ENCODE results near the gene MYCBP2. TPM values are rescaled to one million over a fixed set of nuclear protein-coding genes. Genes with fewer than 3 reads are reported as not detected.
A peak's percentile ranks its signal among the peaks of the same experiment; 100 is the strongest.
"Not testable (repeated sequence)": the region's sequence is repeated elsewhere in the genome, so short reads cannot be mapped to it uniquely, and the experiment has no call there.

The MYCBP2 gene
- total RNA-seq, 1 donor from 2014 or later, result 198 TPM

- no peak for FAIRE-seq
Observed at GRCh38 chr13:77040835-77041234, 286.1 kb downstream of the MYCBP2 start.

DNA sequence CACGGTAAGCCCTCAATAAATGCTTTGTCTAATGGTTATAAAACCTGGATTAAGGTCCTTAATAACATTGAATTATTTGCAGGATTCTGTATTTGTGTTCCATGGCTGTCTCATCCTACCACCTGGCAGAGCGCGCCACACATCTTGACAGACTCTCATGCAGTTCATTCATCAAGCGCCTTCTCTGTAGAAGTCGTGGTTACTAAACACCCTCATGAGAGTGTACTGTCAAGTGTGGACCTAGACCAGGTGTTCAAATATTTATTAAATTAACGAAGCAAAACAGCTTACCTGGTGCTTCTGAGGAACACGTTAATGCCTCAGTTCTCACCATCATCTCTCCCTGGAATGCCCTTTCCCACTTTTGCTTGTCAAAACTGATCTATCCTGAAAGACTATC, 286.8 kb downstream of the MYCBP2 start:
- DNase-seq (ENCODE audit: low spot score in 2 of 2), result no peak
- FAIRE-seq, result no peak

More at GRCh38 chr13:77040835-77041234, 286.1 kb downstream of the MYCBP2 start:
- DNase-seq (ENCODE audit: low spot score in 2 of 2), result no peak

DNA sequence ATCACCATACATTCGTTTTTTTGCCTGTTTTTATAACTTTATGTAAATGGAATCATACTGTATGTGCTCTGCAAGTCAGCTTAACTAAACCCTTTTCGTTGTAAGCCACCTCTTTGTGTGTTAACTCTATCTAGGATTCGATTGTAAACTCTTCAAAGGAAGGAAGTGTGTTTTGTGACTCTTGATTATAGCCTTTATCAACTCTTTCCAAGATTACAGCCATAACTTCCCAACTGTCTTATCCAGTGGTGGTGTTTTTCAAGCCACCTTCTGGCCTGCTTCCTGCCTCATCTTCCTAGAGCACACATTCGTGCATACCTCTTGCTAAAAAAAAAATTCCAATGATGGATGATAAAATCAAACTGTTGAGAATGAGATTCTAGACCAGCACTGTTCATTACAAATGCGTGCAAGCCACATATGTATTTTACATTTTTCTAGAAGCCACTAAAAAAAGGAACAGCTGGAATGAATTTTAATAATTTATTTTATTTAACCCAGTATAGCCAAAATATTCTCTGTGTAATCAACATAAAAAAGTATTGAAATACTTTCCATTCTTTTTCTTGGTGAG, 287.9 kb downstream of the MYCBP2 start:
- FAIRE-seq (no peak), DNase-seq (ENCODE audit: low spot score in 2 of 2) (no peak)

DNA sequence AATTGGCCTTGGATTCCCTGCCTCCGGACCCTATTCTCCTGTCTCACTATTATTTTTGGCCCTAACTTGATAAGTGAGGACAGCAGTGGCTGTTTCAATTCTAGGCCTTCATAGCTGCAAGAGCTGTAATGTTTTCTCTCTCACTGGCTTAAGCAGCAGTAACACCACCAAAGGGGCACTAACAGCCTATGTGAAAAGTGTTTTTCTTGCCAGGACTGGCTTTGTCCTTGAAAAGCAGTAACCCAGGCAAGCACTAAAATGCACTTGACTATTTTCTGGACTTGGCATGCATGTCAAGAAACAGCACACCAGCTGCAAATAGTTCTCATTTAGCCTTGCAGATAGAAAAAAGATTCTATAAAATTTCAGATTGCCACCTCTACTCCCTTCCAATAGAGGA, 290.6 kb downstream of the MYCBP2 start:
- DNase-seq (ENCODE audit: low spot score in 2 of 2) (no peak), FAIRE-seq (no peak)

GRCh38 chr13:77034881-77035280, 292.0 kb downstream of the MYCBP2 start:
- DNase-seq (ENCODE audit: low spot score in 2 of 2) (no peak), FAIRE-seq (no peak)

DNA sequence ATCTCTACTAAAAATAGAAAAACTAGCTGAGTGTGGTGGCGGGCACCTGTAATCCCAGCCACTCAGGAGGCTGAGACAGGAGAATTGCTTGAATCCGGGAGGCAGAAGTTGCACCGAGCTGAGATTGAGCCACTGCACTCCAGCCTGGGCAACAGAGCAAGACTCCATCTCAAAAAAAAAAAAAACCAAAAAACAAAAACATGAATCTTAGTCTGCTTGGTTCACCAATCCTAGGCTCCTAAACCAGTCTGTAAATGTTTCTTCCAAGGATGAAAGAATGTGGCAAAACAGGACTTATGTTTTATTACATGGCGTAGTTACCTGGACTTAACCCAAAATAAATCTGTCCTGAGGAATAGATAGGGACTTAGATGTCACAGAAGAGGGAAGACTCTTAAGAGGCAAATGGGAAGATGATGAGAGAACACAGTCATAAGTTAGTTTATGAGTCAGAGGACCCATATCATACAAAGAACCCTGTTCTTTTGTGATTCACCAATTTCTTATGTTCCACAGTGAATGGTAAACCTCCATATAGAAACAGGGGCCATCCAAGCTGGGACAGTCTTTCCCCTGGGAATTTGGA, 293.1 kb downstream of the MYCBP2 start:
- DNase-seq (ENCODE audit: low spot score in 2 of 2) (no peak), FAIRE-seq (no peak)

DNA sequence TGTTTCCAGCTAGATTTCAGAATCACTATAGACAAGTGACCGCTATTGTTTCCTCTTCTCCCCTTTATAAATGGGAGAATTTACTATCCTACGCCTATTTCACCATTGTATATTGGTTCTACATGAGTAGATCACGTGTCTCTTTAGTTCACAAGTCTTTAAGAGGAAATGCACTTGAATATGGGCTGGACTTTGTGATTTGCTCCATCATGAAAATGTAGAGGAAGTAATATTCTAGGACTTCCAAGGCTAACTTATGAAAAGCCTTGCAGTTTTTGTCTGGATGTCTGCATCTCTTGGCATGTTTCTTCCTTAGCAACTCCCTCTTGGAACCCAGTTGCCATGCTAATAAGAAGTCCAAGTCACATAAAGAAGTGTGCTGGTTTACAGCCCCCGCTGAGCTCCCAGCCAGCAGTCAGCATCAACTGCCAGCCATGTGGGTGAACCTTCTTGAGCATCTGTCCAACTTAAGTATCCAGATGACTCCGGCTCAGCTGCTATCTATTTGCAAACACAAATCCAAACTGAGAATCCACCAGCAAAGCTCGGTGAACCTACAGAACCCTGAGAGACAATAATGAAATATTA, 295.1 kb downstream of the MYCBP2 start:
- FAIRE-seq (no peak), DNase-seq (ENCODE audit: low spot score in 2 of 2) (no peak)

DNA sequence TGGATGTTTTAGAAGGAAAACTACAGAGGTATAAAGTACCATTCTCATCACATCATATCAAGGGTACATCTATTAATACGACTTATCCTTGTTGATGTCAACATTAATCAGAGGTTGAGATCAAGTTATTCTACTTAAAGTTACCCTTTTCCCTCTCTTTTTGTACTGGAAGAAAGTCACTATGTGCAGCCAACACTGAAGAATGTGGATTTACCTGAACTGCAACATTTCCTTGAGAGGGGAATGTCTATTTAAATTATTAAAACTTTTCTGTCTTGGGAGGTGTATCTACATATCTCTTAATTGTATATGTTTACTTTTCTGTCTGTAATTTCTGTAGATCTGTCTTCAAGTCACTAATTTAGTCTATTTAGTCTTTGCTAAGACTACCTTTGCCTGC, 297.5 kb downstream of the MYCBP2 start:
- no peak for FAIRE-seq
- DNase-seq (ENCODE audit: low spot score in 2 of 2), result no peak

DNA sequence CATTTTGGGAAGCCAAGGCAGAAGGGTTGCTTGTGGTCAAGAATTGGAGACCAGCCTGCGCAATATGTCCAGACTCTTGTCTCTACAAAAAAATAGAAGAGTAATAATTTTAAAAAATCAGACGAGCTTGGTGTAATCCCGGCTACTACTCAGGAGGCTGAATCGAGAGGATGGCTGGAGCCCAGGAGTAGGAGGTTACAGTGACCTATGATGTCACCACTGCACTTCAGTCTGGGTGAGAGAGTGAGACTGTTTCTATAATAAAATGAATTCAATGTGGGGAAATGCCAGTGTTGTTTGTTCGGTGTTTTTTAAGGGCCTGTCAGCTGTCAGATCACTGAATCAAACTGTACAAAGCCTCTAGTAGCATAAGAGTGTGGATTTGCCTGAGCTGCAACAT, 298.7 kb downstream of the MYCBP2 start:
- FAIRE-seq (no peak), DNase-seq (ENCODE audit: low spot score in 2 of 2) (peak in 1 of 2 donors; percentile 7)

GRCh38 chr13:77026861-77027621, 299.9 kb downstream of the MYCBP2 start, which contains the start of gene FBXL3:
Gene FBXL3, minus strand, starts transcription at chr13:77027159. Its CDS starts 5,299 bp downstream, at chr13:77021860.
- FAIRE-seq (no peak), DNase-seq (ENCODE audit: low spot score in 2 of 2) (peak; percentile 87 to 88)

DNA sequence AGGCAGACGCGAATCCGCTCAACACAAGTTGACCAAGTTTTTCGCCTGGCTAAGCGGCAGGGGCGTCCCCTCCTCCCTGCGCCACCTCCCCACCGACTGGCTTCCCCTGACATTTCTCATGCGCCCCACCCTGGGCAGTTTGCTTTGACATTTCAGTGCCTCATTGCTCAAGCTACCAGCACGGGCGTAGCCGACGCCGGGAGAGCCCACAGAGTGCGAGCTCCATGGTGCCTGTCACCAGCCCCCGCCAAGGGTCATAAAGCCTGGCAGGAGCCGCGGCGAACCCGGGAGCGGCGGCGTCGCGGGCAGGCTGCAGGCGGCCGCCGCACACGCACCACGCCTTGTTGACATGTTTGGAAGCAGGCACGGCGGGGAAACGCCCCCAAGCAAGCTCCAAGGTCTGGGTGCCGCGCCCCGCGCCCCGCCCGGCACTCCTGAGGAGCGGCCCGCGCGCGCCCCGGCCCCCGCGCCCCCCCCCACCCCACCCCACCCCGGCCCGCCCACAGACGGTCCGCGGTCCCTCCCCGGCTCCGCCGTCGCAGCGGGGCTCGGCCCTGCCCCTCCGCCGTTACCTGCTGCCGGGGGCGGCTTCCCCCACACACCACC, 300.5 kb downstream of the MYCBP2 start:
- FAIRE-seq (no peak), DNase-seq (ENCODE audit: low spot score in 2 of 2) (peak; percentile 45 to 74)

GRCh38 chr13:77022341-77022740, 304.6 kb downstream of the MYCBP2 start:
- no peak for FAIRE-seq

GRCh38 chr13:77019756-77020155, 307.1 kb downstream of the MYCBP2 start:
- FAIRE-seq (no peak), DNase-seq (ENCODE audit: low spot score in 2 of 2) (no peak)

More at GRCh38 chr13:77022341-77022740, 304.6 kb downstream of the MYCBP2 start:
- no peak for DNase-seq (ENCODE audit: low spot score in 2 of 2)

GRCh38 chr13:77016888-77017623, 309.8 kb downstream of the MYCBP2 start:
- FAIRE-seq (no peak), DNase-seq (ENCODE audit: low spot score in 2 of 2) (no peak)

DNA sequence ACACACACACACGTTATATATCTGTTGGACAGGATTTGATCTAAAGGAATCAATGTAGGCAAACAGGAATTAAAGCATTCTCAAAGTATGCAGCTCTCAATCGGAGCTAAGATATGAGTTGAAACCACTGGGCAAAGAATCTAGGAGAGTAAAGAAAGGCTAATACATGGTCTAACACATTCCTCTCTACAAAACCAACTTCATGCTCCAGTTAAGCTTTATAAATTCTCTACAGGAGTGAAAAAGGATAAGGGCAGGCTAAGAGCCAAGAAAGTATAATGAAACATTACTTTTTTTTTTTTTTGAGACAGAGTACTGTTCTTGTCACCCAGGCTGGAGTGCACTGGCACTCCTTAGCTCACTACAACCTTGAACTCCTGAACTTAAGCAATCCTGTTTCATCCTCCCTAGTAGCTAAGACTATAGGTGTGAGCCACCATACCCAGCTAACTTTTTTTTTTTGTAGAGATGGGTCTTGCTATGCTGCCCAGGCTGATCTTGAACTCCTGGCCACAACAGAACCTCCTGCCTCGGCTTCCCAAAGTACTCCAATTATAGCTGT, 310.6 kb downstream of the MYCBP2 start:
- DNase-seq (ENCODE audit: low spot score in 2 of 2), result no peak
- no peak for FAIRE-seq

DNA sequence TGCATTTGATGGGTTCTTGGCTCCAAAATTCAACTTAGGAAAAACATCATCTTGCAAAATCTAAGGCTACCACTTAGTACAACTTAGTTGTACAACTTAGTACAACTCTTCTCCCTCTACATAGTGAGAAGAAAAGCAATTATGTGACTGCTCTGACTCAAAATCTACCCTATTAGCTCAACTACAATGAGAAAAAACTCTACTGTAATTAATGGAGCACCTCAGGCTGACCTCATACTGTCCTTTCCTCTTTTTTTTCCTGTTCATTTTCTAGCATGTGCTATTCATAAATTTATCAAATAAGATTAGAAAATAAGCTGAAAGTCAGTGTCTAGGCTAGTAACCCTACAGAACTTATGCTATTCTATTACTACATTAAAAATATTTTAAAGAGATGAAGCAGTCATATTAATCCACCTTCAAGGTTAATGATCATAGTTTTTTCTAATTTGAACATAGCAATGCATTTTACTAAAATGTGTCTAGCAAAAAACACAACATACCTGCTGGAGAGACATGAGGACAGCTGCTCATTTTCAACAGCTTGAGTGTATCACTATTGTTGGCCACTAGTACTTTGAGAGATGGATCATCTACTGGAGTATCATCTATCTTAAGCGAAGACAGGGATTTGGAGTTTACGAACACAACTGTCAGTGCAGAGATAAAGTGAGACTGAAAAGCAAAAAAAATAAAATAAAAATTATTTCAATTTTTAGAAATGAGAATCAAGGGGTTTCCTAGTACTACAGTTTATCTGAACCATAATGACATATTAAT, 311.8 kb downstream of the MYCBP2 start:
- FAIRE-seq (no peak), DNase-seq (ENCODE audit: low spot score in 2 of 2) (no peak)

DNA sequence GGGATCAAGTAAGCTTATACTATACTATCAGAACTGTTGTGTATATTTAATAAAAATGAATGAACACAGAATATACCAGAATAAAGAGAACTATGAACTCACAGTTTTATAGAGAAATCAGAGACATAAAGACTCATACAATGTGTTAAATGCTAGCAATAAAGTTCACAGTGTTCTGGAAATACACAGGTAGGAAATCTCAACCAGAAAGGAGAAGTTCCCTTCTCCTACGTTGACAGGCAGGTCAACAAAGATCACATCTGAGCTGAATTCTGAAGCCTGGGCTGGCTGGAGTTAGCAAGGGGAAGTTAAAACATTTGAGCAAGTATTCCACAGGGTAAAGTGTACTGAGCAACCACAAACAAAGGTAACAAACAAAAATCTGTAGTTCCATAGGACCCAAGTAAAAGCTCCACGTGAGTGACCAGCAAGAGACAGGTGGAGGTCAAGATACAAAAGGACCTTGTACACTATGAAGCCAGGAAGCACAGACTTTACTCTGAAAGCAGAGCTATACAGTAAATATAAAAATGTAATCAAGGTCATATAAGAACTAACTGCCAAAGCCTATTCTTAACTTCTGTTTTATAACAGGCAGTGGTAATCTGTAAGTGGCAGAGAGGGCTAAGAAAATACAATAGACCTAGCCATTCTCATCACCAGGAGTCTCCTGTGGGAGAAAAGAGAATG, 312.9 kb downstream of the MYCBP2 start:
- DNase-seq (ENCODE audit: low spot score in 2 of 2) (no peak), FAIRE-seq (no peak)

- DNase-seq (ENCODE audit: low spot score in 2 of 2); FAIRE-seq: not testable (repeated sequence)
Observed at GRCh38 chr13:77009719-77010118, 317.2 kb downstream of the MYCBP2 start.

Data from frontal cortex (tissue), 4 donors.